Rectal smooth muscle tissue (tissue), 1 donor: Measurements from ENCODE around the gene FAM222A.

ENCODE experiments used
- H3K27ac ChIP-seq: one replicate; pipeline ENCODE4 v1.7.0; 2013; ENCODE audit warnings: low read depth, low read length, inconsistent platforms
- H3K27me3 ChIP-seq: one replicate; pipeline ENCODE4 v1.7.0; 2013; ENCODE audit warnings: low read length; ENCODE audit not compliant: control insufficient read depth, insufficient read depth
- H3K36me3 ChIP-seq: one replicate; pipeline ENCODE4 v1.7.0; 2013; ENCODE audit warnings: low read length; ENCODE audit not compliant: control insufficient read depth, insufficient read depth
- H3K4me1 ChIP-seq: one replicate; pipeline ENCODE4 v1.7.0; 2013; ENCODE audit warnings: low read length; ENCODE audit not compliant: control insufficient read depth, insufficient read depth
- H3K4me3 ChIP-seq: one replicate; pipeline ENCODE4 v1.7.0; 2013; ENCODE audit warnings: low read length
- H3K9ac ChIP-seq: one replicate; pipeline ENCODE4 v1.7.0; 2013; ENCODE audit warnings: low read length

Gene FAM222A

DNA sequence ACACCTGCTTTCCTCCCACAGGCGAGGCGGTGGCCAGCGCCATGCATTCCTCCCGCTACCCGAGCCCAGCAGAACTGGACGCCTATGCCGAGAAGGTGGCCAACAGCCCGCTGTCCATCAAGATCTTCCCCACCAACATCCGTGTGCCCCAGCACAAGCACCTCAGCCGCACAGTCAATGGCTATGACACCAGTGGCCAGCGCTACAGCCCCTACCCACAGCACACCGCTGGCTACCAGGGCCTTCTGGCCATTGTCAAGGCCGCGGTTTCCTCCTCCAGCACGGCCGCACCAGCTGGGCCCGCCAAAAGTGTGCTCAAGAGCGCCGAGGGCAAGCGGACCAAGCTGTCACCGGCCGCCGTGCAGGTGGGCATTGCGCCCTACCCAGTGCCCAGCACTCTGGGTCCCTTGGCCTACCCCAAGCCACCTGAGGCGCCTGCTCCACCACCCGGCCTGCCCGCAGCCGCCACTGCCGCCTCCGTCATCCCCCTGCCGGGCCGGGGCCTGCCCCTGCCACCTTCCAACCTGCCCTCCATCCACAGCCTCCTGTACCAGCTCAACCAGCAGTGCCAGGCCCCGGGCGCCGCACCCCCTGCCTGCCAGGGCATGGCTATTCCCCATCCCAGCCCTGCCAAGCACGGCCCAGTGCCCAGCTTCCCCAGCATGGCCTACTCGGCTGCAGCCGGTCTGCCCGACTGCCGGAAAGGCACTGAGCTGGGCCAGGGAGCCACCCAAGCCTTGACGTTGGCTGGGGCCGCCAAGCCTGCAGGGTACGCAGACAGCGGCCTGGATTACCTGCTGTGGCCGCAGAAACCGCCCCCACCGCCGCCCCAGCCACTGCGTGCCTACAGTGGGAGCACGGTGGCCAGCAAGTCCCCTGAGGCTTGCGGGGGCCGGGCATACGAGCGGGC, 54.6 kb downstream of the FAM222A start:
- Histone ChIP-seq H3K9ac (no peak overlapping the region), H3K36me3 (no peaks in the 10 kb centered on the region), H3K4me3 (no peak overlapping the region), H3K27me3 (no peaks in the 10 kb centered on the region), H3K27ac (no peak overlapping the region), H3K4me1 (peaks cover 2% of the 10 kb centered on the region)

DNA sequence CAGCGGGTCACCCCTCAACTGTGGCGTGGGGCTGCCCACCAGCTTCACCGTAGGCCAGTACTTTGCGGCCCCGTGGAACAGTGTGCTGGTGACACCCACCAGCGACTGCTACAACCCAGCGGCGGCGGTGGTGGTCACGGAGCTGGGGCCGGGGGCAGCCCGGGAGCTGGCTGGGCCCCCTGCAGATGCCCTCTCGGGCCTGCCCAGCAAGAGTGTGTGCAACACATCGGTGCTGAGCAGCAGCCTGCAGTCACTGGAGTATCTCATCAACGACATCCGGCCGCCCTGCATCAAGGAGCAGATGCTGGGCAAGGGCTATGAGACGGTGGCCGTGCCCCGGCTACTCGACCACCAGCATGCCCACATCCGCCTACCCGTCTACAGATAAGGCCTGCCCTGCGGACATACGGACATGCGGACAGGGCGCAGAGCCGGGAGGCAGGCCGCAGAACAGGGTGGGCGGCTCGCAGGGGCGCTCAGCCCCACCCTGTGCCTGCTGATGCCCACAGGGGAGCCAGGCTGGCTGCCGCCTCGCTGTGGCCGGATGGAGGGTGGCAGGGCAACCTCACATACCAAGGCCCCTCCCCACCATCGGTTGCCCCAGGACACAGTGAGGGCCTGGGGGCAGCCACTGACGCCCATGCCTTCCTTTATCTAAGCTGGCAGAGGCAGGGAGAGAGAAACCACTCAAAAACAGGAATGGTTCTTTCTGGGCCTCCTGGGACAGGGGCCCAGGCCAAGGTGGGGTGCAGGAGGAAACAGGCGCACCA, 55.5 kb downstream of the FAM222A start:
- Histone ChIP-seq H3K36me3 (no peaks in the 10 kb centered on the region), H3K27me3 (no peaks in the 10 kb centered on the region), H3K27ac (no peak overlapping the region), H3K4me3 (no peak overlapping the region), H3K4me1 (peaks cover 2% of the 10 kb centered on the region), H3K9ac (no peak overlapping the region)

GRCh38 chr12:109770104-109770860, 56.7 kb downstream of the FAM222A start:
- Histone ChIP-seq H3K27ac (no peak overlapping the region), H3K36me3 (no peaks in the 10 kb centered on the region), H3K4me3 (no peak overlapping the region), H3K4me1 (peaks cover 2% of the 10 kb centered on the region), H3K27me3 (no peaks in the 10 kb centered on the region), H3K9ac (no peak overlapping the region)

DNA sequence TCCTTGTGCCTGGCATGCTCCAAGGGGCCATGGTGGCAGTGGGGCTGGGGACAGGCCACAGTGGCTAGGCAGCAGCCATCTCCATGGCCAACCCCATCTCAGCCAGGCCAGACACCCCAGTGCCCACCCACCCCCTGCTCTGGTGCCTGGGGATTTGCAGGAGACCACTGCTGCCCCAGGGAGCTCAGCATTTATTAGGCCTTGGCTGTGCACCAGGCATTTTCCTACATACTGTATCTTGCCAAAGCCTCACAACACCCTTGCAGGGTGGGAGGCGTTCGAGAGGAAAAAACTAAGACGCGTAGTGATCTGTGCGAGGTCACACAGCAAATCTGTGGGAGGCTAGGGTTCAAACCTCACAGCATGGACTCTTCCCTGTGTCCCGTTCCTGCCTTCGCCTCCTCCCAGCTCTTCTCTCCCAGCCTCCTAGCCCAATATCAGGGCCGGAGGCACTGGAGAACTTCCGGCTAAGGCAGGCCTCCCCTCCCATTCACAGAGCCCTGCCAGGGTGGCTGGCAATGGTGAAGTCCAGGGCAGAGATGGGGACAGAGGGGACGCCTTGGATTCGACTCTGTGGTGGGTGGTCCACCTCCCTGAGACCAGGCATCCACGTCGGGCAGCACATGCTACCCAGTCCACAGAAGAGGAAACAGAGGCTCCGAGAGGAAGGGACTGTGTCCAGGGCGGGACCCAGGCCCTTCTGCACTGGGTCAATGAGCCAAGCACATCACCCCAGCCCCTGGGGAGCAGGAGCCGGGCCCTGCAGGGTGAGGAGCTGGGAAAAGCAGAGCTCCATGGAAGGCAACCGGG, 57.4 kb downstream of the FAM222A start:
- Histone ChIP-seq H3K27me3 (no peaks in the 10 kb centered on the region), H3K4me1 (peaks cover 2% of the 10 kb centered on the region), H3K36me3 (no peaks in the 10 kb centered on the region), H3K4me3 (no peak overlapping the region), H3K9ac (no peak overlapping the region), H3K27ac (no peak overlapping the region)

- no peaks in the 10 kb centered on the region for H3K36me3 ChIP-seq
- H3K27ac ChIP-seq = no peak overlapping the region
- H3K9ac ChIP-seq = no peak overlapping the region
- peaks cover 2% of the 10 kb centered on the region for H3K4me1 ChIP-seq
- no peak overlapping the region for H3K4me3 ChIP-seq
- no peaks in the 10 kb centered on the region for H3K27me3 ChIP-seq
Observed at GRCh38 chr12:109771746-109772621, 58.4 kb downstream of the FAM222A start.

- H3K9ac ChIP-seq = no peak overlapping the region
- H3K4me3 ChIP-seq = no peak overlapping the region
- no peak overlapping the region for H3K27ac ChIP-seq
- no peaks in the 10 kb centered on the region for H3K27me3 ChIP-seq
- H3K36me3 ChIP-seq = no peaks in the 10 kb centered on the region
- peaks cover 2% of the 10 kb centered on the region for H3K4me1 ChIP-seq
Observed at GRCh38 chr12:109772622-109773321, 59.1 kb downstream of the FAM222A start.

DNA sequence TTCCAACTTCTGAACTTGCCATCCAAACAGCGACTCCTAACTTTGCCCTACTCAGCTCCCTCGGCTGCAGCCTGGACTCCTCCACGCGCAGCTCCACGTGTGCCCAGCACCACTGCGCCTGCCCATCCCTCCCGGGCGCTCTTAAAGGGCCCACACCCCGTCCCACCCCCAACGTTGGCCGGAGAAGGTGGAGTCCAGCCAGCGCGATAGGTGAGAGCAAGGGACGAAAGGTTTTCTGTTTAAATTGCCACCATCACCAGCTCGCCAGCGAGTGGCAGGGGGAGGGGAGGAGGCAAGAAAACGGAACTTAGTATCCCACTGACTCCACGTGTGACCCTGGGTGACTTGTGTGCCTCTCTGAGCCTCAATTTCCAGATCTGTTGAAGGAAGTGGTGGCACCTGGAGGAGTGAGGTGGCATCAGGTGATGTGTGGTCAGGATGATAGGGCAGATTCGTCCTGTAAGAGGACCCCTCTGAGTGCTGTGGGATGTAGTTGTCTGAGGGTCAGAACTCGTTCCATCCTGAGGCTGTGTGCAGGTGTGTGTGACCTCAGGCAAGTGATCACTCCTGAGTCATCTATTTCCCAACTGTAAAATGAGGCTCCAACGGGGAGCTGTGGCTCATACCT, 59.9 kb downstream of the FAM222A start:
- no peak overlapping the region for H3K27ac ChIP-seq
- no peaks in the 10 kb centered on the region for H3K27me3 ChIP-seq
- peaks cover 2% of the 10 kb centered on the region for H3K4me1 ChIP-seq
- no peak overlapping the region for H3K9ac ChIP-seq
- H3K36me3 ChIP-seq = no peaks in the 10 kb centered on the region
- H3K4me3 ChIP-seq = no peak overlapping the region

- Histone ChIP-seq H3K4me1 (peaks cover 2% of the 10 kb centered on the region), H3K36me3 (no peaks in the 10 kb centered on the region)
Observed at GRCh38 chr12:109775172-109775881, 61.7 kb downstream of the FAM222A start.

DNA sequence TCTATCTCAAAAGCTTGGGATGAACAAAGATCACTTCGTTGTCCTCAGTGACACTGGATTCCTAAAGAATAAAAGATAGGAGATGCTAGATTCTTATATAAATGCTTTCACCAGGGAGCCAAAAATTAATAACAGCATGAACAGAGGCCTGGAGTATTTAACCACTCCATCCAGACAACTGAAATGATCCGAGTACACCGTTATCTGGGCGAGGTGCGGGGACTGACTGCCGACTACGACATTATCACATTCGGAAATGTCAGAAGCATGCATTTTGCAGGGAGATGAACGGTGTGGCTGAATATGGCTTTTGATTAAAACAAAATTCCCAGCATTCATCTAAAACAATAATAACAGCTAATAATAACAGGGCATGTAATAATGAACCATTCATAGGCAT, 63.0 kb downstream of the FAM222A start:
- no peak overlapping the region for H3K9ac ChIP-seq
- H3K27ac ChIP-seq = no peak overlapping the region
- no peaks in the 10 kb centered on the region for H3K36me3 ChIP-seq
- H3K4me3 ChIP-seq = no peak overlapping the region
- no peaks in the 10 kb centered on the region for H3K27me3 ChIP-seq
- peaks cover 2% of the 10 kb centered on the region for H3K4me1 ChIP-seq

More at GRCh38 chr12:109775172-109775881, 61.7 kb downstream of the FAM222A start:
- Histone ChIP-seq H3K27me3 (no peaks in the 10 kb centered on the region), H3K27ac (no peak overlapping the region), H3K4me3 (no peak overlapping the region), H3K9ac (no peak overlapping the region)

- Histone ChIP-seq H3K4me3 (no peak overlapping the region), H3K4me1 (peaks cover 2% of the 10 kb centered on the region), H3K27ac (no peak overlapping the region), H3K9ac (no peak overlapping the region), H3K27me3 (no peaks in the 10 kb centered on the region), H3K36me3 (no peaks in the 10 kb centered on the region)
Observed at GRCh38 chr12:109777544-109777943, 63.9 kb downstream of the FAM222A start.
